ENCODE results near the gene XKR8. TPM values are rescaled to one million over a fixed set of nuclear protein-coding genes. Genes with fewer than 3 reads are reported as not detected.

The XKR8 gene
- total RNA-seq, 1 experiment from 2014 or later, result 17.2 TPM

- no peaks in the 10 kb centered on the region for H3K79me2 ChIP-seq (ENCODE audit: insufficient read depth, low read length)
- no peak overlapping the region for H4K91ac ChIP-seq (ENCODE audit: insufficient read length, low read depth, low read length)
- H2BK15ac ChIP-seq (ENCODE audit: low read depth, low read length), result no peak overlapping the region
- H3K4me1 ChIP-seq (ENCODE audit: insufficient read depth, low read length), result no peaks in the 10 kb centered on the region
- no peaks in the 10 kb centered on the region for H4K20me1 ChIP-seq (ENCODE audit: control insufficient read depth, insufficient read depth, insufficient read length)
- H2BK120ac ChIP-seq (ENCODE audit: low read depth, low read length, poor library complexity, severe bottlenecking), result no peak overlapping the region
- H3K23ac ChIP-seq (ENCODE audit: insufficient read length, low read depth, low read length), result no peak overlapping the region
- no peak overlapping the region for H3K9ac ChIP-seq (ENCODE audit: extremely low read depth, insufficient read length, low read length)
- no peak overlapping the region for H2BK12ac ChIP-seq (ENCODE audit: insufficient read length, low read depth, low read length)
- H2BK20ac ChIP-seq (ENCODE audit: low read depth, low read length, poor library complexity, severe bottlenecking), result no peak overlapping the region
- peaks cover 15 to 71% (median 53%) of the 10 kb centered on the region in 3 experiments; a peak in 6 of 7 replicates for H3K36me3 Mint-ChIP-seq (ENCODE audit: insufficient read depth in 1 of 3, low read depth in 3 of 3)
- H3K23me2 ChIP-seq (ENCODE audit: insufficient read length, low read depth, low read length, poor library complexity, severe bottlenecking), result no peaks in the 10 kb centered on the region
- H3K27me3 ChIP-seq (ENCODE audit: insufficient read depth, low read length), result no peaks in the 10 kb centered on the region
- no peaks in the 10 kb centered on the region for H3K9me3 Mint-ChIP-seq
- H3K9me3 ChIP-seq (ENCODE audit: control insufficient read depth, low read depth, low read length), result no peaks in the 10 kb centered on the region
- no peak overlapping the region for H2AK5ac ChIP-seq (ENCODE audit: insufficient read length, low read length)
- no peak overlapping the region for H4K5ac ChIP-seq (ENCODE audit: insufficient read length, low read depth, low read length)
- no peak overlapping the region for H3K14ac ChIP-seq (ENCODE audit: insufficient read depth, low read length)
- no peak overlapping the region for H3K27ac ChIP-seq (ENCODE audit: insufficient read length, low read depth, low read length)
- no peak overlapping the region for H3K18ac ChIP-seq (ENCODE audit: insufficient read length, low read depth, low read length)
- H2AFZ ChIP-seq (ENCODE audit: low read length), result no peak overlapping the region
- H4K8ac ChIP-seq (replicated peaks; ENCODE audit: insufficient read length, low read depth, low read length), result no peak overlapping the region
- H2BK5ac ChIP-seq (ENCODE audit: insufficient read length, low read length), result no peak overlapping the region
- H3K79me1 ChIP-seq (ENCODE audit: insufficient read depth, low read depth, low read length, poor library complexity, severe bottlenecking), result no peaks in the 10 kb centered on the region
- no peak overlapping the region for H3K4me2 ChIP-seq (ENCODE audit: insufficient read depth, insufficient read length, low read length)
- H3K4ac ChIP-seq (ENCODE audit: low read depth, low read length), result no peak overlapping the region
- H3T11ph ChIP-seq (ENCODE audit: low read length), result no peak overlapping the region
- H3K27me3 Mint-ChIP-seq (ENCODE audit: low read depth), result no peaks in the 10 kb centered on the region
- no peak overlapping the region for H3K4me3 Mint-ChIP-seq
- no CpG with 5 or more reads among the region's 6 CpGs for WGBS (ENCODE audit: extremely low coverage, insufficient read length, low lambda C conversion rate)
- H3K27ac Mint-ChIP-seq, result no peak overlapping the region
- no peak for DNase-seq
- TF ChIP-seq CTCF (conservative IDR thresholded peaks at IDR 0.05), result no peak
- H3K56ac ChIP-seq (ENCODE audit: insufficient read length, low read depth, low read length), result no peak overlapping the region
- no peaks in the 10 kb centered on the region for H3K4me1 Mint-ChIP-seq
Observed at GRCh38 chr1:27992276-27992675, 32.5 kb downstream of the XKR8 start.
